PC-3 (cell line): Measurements from ENCODE around the gene KRTAP12-2.

ENCODE experiments used
- CTCF ChIP-seq: fragments of 300-600 bp; sonication (generic); conservative IDR thresholded peaks from 2 replicates; pipeline ENCODE4 v1.5.1; 2017; ENCODE audit warnings: antibody characterized with exemption, low read depth, mild to moderate bottlenecking, low read length
- EZH2 ChIP-seq: fragments of 300-600 bp; sonication (generic); IDR thresholded peaks from one replicate; pipeline ENCODE4 v1.6.1; 2017; ENCODE audit warnings: antibody characterized with exemption, mild to moderate bottlenecking, low read length; ENCODE audit not compliant: unreplicated experiment
- EZH2phosphoT487 ChIP-seq: fragments of 300-600 bp; sonication (generic); IDR thresholded peaks from 2 replicates; pipeline ENCODE4 v1.6.1; 2018; ENCODE audit warnings: mild to moderate bottlenecking, antibody characterized with exemption, low read length, borderline replicate concordance

DNA sequence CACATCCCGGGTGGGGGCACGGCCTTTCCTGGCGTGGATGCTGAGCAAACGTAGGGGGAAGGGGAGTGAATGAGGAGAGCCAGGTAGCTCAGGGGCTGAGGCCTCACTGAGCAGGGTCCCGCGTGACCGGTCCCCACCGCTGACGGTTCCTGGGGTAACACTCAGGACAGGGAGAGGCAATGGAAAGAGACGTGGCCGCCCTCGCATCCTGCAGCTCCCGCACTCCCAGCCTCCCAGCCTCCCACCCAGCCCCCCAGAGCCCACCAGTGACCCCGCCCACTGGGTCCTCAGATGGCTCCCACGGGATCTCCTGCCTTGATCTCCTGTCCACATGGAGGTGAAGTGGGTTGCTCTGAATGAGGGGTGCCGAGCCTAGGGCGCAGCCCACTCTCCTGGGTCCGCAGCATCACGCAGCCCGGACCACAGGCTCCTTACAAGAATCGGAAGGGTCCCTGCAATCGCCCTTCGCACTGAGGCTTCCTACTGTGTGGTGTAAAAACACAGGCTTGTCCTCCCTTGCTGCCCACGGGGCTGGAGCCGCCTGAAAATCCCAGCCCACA lies 42.2 kb upstream of the KRTAP12-2 start:
- TF ChIP-seq EZH2phosphoT487 (no peak), CTCF (no peak), EZH2 (no peak)
